SK-N-SH (cell line): ENCODE data around the gene NPW. TPM values are rescaled to one million over a fixed set of nuclear protein-coding genes. Genes with fewer than 3 reads are reported as not detected.

Experiments
- CTCF ChIA-PET: fragments of 300-600, 350-600 bp; formaldehyde crosslinking; extraction: SDS; loops from one replicate; lab custom pipeline; 2021; lab: Yijun Ruan, JAX
- POLR2A ChIA-PET: fragments of 350-600 bp; sonication (Branson Sonifier 250); formaldehyde crosslinking; extraction: SDS; loops from one replicate; lab custom pipeline; 2020; ENCODE audit warnings: antibody characterized with exemption, inconsistent platforms; lab: Yijun Ruan, JAX
- DNase-seq: peaks from one replicate; pipeline ENCODE4 v3.0.0; 2012
- H2AFZ ChIP-seq: fragments of 200-600 bp; sonication (generic); 2 replicates; pipeline ENCODE4 v1.8.1; 2016; ENCODE audit warnings: antibody characterized with exemption, mild to moderate bottlenecking, low read depth
- H3F3A ChIP-seq: fragments of 200-600 bp; sonication (generic); replicated peaks from 2 replicates; pipeline ENCODE3; 2016; ENCODE audit warnings: antibody characterized with exemption, mild to moderate bottlenecking; ENCODE audit not compliant: insufficient read depth
- H3K27ac ChIP-seq, 2 experiments: fragments of 200-500 bp in 1 of 2; fragments of 200-600 bp in 1 of 2; sonication (Bioruptor generic) in 1 of 2; sonication (generic), shearing (Covaris generic) in 1 of 2; 2 replicates each; pipeline versions ENCODE4 v1.5.1 to v1.6.1; 2014 to 2016; ENCODE audit warnings: low read depth in 2 of 2, inconsistent platforms in 1 of 2, low read length in 1 of 2, mild to moderate bottlenecking in 1 of 2, mixed read lengths in 1 of 2
- H3K27me3 ChIP-seq: fragments of 200-600 bp; sonication (generic), shearing (Covaris generic); 2 replicates; pipeline ENCODE4 v1.6.1; 2016; ENCODE audit warnings: mixed run types; ENCODE audit not compliant: insufficient read depth
- H3K36me3 ChIP-seq, 2 experiments: fragments of 200-500 bp in 1 of 2; fragments of 200-600 bp in 1 of 2; sonication (Bioruptor generic) in 1 of 2; sonication (generic) in 1 of 2; replicated peaks in 1 of 2; 2 replicates each; pipeline versions ENCODE3 to v1.5.1; 2014 to 2016; ENCODE audit warnings: low read length in 1 of 2, mild to moderate bottlenecking in 1 of 2; ENCODE audit not compliant: insufficient read depth in 2 of 2, control insufficient read depth in 1 of 2
- H3K4me1 ChIP-seq, 2 experiments: fragments of 200-500 bp in 1 of 2; fragments of 200-600 bp in 1 of 2; sonication (Bioruptor generic) in 1 of 2; sonication (generic), shearing (Covaris generic) in 1 of 2; 2 replicates each; pipeline versions ENCODE4 v1.5.1 to v1.6.1; 2014 to 2016; ENCODE audit warnings: low read depth in 1 of 2, low read length in 1 of 2, mixed run types in 1 of 2; ENCODE audit not compliant: insufficient read depth in 2 of 2, control insufficient read depth in 1 of 2
- H3K4me2 ChIP-seq: fragments of 200-600 bp; sonication (generic), shearing (Covaris generic); 2 replicates; pipeline ENCODE4 v1.6.1; 2017; ENCODE audit warnings: mixed run types
- H3K4me3 ChIP-seq, 2 experiments: fragments of 200-500 bp in 1 of 2; fragments of 200-600 bp in 1 of 2; sonication (Bioruptor generic) in 1 of 2; sonication (generic), shearing (Covaris generic) in 1 of 2; 2 replicates each; pipeline versions ENCODE4 v1.5.1 to v1.8.1; 2014 to 2016; ENCODE audit warnings: low read depth in 2 of 2, inconsistent platforms in 1 of 2, low read length in 1 of 2, mild to moderate bottlenecking in 1 of 2, mixed read lengths in 1 of 2, moderate library complexity in 1 of 2
- H3K79me2 ChIP-seq: fragments of 200-600 bp; sonication (generic); 2 replicates; pipeline ENCODE4 v1.8.1; 2017; ENCODE audit warnings: mild to moderate bottlenecking; ENCODE audit not compliant: insufficient read depth
- H3K9ac ChIP-seq: fragments of 200-600 bp; sonication (generic); 2 replicates; pipeline ENCODE4 v1.6.1; 2017; ENCODE audit warnings: mixed run types
- H3K9me2 ChIP-seq: fragments of 200-600 bp; sonication (generic); 2 replicates; pipeline ENCODE4 v1.6.1; 2017; ENCODE audit warnings: mixed run types
- H3K9me3 ChIP-seq: fragments of 200-600 bp; sonication (generic); 2 replicates; pipeline ENCODE4 v1.6.1; 2017; ENCODE audit warnings: mixed run types, mild to moderate bottlenecking, moderate library complexity
- H4K20me1 ChIP-seq: fragments of 200-600 bp; sonication (generic); 2 replicates; pipeline ENCODE4 v1.6.1; 2017; ENCODE audit warnings: mild to moderate bottlenecking, mixed run types; ENCODE audit not compliant: insufficient read depth
- CHD2 ChIP-seq: fragments of 150-350 bp; IDR thresholded peaks from 2 replicates; pipeline ENCODE4 v1.6.1; 2018; ENCODE audit warnings: low read length; ENCODE audit not compliant: partially characterized antibody
- CTCF ChIP-seq: fragments of 200-600 bp; sonication (generic); IDR thresholded peaks from 2 replicates; pipeline ENCODE4 v1.6.1; 2017; ENCODE audit warnings: antibody characterized with exemption, mild to moderate bottlenecking, moderate library complexity
- ELF1 ChIP-seq: IDR thresholded peaks from 2 replicates; pipeline ENCODE4 v1.4.0; 2012
- GABPA ChIP-seq: IDR thresholded peaks from 2 replicates; pipeline ENCODE4 v1.4.0; 2012; ENCODE audit warnings: low read depth, mild to moderate bottlenecking
- MAX ChIP-seq: IDR thresholded peaks from 2 replicates; pipeline ENCODE4 v1.4.0; 2012; ENCODE audit warnings: low read depth
- MXI1 ChIP-seq: IDR thresholded peaks from 2 replicates; pipeline ENCODE4 v1.6.1; 2012; ENCODE audit warnings: mild to moderate bottlenecking, low read depth, low read length, improper control_type of control experiment
- POLR2AphosphoS5 ChIP-seq: IDR thresholded peaks from 2 replicates; pipeline ENCODE4 v1.6.1; 2012; ENCODE audit warnings: low read depth, low read length
- SIN3A ChIP-seq: IDR thresholded peaks from 2 replicates; pipeline ENCODE4 v1.6.1; 2012; ENCODE audit warnings: low read depth, mild to moderate bottlenecking, low read length, moderate library complexity, borderline replicate concordance
- TAF1 ChIP-seq: IDR thresholded peaks from 2 replicates; pipeline ENCODE4 v1.6.1; 2012; ENCODE audit warnings: low read depth, mild to moderate bottlenecking, low read length, moderate library complexity, borderline replicate concordance
- TCF12 ChIP-seq: IDR thresholded peaks from 2 replicates; pipeline ENCODE4 v1.4.0; 2012
- USF2 ChIP-seq: fragments of 150-350 bp; IDR thresholded peaks from 2 replicates; pipeline ENCODE4 v1.6.1; 2017; ENCODE audit warnings: antibody characterized with exemption, low read length, low read depth, borderline replicate concordance
- YY1 ChIP-seq: IDR thresholded peaks from 2 replicates; pipeline ENCODE4 v1.4.0; 2012; ENCODE audit warnings: low read depth, mild to moderate bottlenecking
- ZBTB33 ChIP-seq: IDR thresholded peaks from 2 replicates; pipeline ENCODE4 v1.4.0; 2012; ENCODE audit warnings: low read depth, borderline replicate concordance
- WGBS: methylation state at CpG from one replicate; pipeline ENCODE4 v1.1.6; 2017; ENCODE audit warnings: low lambda C conversion rate; 5-methylcytosine and 5-hydroxymethylcytosine counted together
- polyA plus RNA-seq, 3 experiments: library from polyadenylated mRNA; depleted of rRNA; stranded (reverse); fragments of >200 nt; gene quantifications; 2 replicates each; pipeline ENCODE4 v1.2.3, GENCODE V29; 2012

NPW gene
- polyA plus RNA-seq, 1 of the 3 experiments (the other 2 are of a cell fraction), result 1.1 TPM

GRCh38 chr16:1971796-1972489 lies 47.6 kb upstream of the NPW start, which contains the start of gene TBL3:
TSS of gene TBL3 (plus strand) at chr16:1972053. CDS start at chr16:1972165, 112 bp downstream.
- TF ChIP-seq ELF1, result peak; percentile 96
- peak; percentile 96 for TF ChIP-seq CHD2
- TF ChIP-seq ZBTB33, result peak; percentile 93
- peak; percentile 98 for TF ChIP-seq GABPA
- peak; percentile 92 for TF ChIP-seq MAX
- TF ChIP-seq TAF1, result peak; percentile 80
- no peak for TF ChIP-seq USF2
- TF ChIP-seq TCF12, result no peak
- peak; percentile 90; the same call in 1 of the 2 replicates for TF ChIP-seq SIN3A
- TF ChIP-seq MXI1, result peak; percentile 80
- peak; percentile 99 for TF ChIP-seq YY1
- no peak for TF ChIP-seq CTCF
- TF ChIP-seq POLR2AphosphoS5, result peak; percentile 82
- peaks cover 30% of the 10 kb centered on the region for H3K79me2 ChIP-seq
- H3K4me1 ChIP-seq, result peaks cover 0 to 9% of the 10 kb centered on the region in 2 experiments; a peak in 1 of 4 replicates
- no peaks in the 10 kb centered on the region for H3K9me3 ChIP-seq
- peaks cover 7 to 30% of the 10 kb centered on the region in 2 experiments for H3K36me3 ChIP-seq
- peak within 1 kb of the TSS; percentile 87 for H3K4me2 ChIP-seq
- DNase-seq, result peak; percentile 98
- H3K9me2 ChIP-seq, result no peaks in the 10 kb centered on the region
- ChIA-PET CTCF (interaction anchor here (1.2 to 3.7 kb wide), 4 partner anchors 12 to 181 kb away, joined by 3 to 19 read pairs (median 9); partner anchors contain the start of gene GFER), POLR2A (interaction anchor here (1.0 to 2.0 kb wide), 5 partner anchors 11 to 199 kb away, joined by 3 to 10 read pairs (median 5); partner anchors contain the start of genes EME2, GFER and MRPS34)
- peak within 1 kb of the TSS; percentile 93 to 98 for H3K27ac ChIP-seq
- H3K9ac ChIP-seq, result peak within 1 kb of the TSS; percentile 93
- peaks cover 4% of the 10 kb centered on the region for H3F3A ChIP-seq
- 0% methylated on average over 18 of the region's 78 CpGs for WGBS
- no peaks in the 10 kb centered on the region for H3K27me3 ChIP-seq
- H4K20me1 ChIP-seq, result no peaks in the 10 kb centered on the region
- H2AFZ ChIP-seq, result peak within 1 kb of the TSS; percentile 89
- H3K4me3 ChIP-seq, result peak within 1 kb of the TSS; percentile 75 to 88
